ENCODE results near the gene TMEM181.

Gene TMEM181

DNA sequence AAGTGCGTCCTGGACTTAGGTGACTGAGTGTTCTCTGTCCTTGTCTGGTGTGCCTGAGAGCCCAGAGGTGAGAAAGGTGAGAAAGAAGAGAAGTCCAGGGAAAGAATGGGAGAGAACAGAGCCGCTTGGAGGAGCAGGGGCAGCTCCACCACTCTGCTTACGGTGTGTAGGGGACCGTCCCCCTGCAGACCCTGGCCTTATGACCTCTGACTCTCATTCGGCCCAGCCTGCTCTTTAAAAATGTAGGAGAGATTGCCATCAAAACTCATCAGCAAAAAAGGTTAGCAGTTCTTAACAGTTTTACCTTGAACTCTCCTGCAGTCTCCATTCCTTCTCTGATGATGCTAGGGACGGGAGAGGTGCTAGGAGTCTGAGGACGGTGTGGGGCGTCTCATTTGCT lies 2.0 kb downstream of the TMEM181 start:
- DNase-seq (ENCODE audit: low read depth in 1 of 2, low spot score in 1 of 2): no peak

DNA sequence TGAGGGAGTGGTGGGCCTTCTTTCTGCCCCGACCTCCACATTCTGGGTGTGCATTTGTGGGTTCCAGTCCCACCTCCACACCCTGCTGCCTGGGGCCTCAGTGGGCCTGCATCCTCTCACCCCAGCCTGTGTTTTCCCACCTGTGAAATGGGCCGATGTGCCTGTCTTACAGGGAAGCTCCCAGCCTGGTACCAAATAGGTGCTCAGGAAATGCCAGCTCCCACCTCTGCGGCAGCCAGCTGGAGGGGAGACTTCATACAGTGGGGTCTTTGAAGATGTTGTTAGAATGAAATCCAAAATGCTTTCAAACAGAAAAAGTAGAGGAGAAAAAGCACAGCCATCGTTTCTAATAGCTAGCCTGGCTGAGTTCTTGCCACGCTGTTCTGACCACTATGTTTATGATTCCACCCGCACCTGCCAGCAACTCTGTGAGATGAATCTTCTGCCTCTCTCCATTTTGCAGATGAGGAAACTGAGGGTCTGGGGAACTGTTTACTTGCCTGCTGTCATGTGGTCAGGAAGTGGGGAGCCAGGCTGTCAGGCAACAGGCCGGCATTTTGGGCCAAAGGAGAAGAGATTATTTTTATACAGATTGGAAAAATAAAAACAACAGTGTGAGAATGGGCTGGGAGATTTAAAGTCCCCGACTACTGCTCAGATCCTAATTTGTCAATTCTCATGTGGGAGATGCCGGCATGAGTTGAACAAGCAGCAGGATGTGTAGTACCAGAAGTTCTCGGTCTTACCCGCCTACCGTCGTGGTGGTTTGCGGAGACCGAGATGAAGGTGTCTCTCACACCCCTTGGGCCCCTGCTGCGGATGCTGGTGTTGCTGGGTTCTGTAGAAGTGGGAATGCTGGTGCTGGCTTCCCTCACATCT lies 4.6 kb downstream of the TMEM181 start:
- no peak for DNase-seq (ENCODE audit: low read depth in 1 of 2, low spot score in 1 of 2)

DNA sequence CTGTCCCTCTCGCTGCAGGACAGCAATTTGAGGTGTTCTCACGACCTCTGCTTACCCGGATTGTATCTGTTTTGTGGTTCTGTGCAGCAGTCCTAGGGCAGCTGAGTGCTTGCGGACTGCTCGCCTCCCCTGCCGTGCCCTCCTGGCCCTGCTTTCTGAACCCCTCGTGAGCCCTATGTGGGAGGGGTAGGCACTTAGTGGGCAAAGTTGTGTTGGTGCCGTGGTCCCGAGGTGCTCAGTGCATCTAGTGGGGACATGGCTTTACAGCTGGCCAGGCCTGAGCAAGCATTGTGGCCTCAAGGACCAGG lies 5.2 kb downstream of the TMEM181 start:
- DNase-seq (ENCODE audit: low read depth in 1 of 2, low spot score in 1 of 2): no peak

DNA sequence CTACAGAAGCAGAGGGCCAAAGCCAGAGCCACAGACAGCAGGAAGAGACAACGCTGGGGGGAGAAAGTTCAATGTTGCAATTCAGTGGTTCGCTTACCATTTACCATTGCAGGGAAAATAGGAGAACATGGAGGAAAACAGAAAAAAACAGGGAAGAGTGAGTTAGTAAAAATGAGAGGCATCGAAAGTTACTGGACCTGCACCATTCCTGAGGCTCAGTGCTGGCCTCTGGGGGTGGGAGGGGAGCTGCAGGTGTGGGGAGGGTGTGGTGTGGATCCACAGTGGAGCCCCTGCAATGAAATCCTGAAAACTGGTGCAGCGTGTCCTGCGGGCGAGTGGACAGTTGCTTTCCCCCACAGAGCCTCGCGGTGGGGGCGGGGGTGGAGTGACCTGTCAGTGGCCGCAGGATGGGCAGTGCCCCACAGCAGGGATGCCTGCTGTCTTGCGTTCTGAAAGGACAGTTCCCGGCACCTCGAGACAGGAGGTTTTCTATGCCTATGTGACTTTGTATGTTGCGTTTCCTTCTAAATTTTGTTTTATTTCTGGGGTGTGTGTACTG lies 5.7 kb downstream of the TMEM181 start:
- no peak for DNase-seq (ENCODE audit: low read depth in 1 of 2, low spot score in 1 of 2)

DNA sequence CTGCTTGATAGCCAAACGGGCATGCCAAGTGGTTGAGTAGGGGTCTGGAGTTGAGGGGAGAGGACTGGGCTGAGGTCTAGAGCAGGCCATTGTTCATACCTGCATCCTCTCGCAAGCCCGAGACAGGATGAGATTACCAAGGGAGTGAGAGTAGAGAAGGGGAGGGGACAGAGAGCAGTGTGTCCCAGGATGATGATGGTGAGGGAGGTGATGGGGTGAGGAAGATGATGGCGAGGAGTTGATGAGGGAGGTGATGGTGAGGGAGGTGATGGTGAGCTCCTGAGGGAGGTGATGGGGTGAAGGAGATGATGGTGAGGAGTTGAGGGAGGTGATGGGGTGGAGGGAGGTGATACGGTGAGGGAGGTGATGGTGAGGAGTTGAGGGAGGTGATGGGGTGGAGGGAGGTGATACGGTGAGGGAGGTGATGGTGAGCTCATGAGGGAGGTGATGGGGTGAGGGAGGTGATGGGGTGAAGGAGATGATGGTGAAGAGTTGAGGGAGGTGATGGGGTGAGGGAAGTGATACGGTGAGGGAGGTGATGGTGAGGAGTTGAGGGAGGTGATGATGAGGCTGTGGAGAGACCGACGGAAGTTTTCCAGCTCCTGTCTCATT lies 6.4 kb downstream of the TMEM181 start:
- no peak for DNase-seq (ENCODE audit: low read depth in 1 of 2, low spot score in 1 of 2)

DNA sequence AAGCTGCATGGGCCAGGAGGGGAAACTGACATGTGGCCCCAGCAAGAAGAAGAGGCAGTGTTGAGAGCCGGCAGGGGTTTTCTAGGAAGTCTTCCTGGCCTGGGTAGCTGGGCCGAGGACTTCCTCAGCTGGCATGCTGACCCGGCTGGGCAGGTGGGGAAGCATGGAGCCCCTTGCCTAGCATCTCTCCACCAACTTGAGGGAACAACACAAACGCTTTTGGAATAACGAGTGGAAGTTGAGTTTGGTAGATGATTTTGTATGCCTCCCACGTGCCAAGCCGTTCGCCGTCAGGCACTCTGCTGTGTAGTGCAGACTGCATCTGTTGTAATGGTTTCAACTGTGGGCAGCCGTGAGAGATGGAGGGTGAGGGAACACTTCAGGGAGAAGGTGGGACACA lies 7.3 kb downstream of the TMEM181 start:
- DNase-seq (ENCODE audit: low read depth in 1 of 2, low spot score in 1 of 2): no peak

DNA sequence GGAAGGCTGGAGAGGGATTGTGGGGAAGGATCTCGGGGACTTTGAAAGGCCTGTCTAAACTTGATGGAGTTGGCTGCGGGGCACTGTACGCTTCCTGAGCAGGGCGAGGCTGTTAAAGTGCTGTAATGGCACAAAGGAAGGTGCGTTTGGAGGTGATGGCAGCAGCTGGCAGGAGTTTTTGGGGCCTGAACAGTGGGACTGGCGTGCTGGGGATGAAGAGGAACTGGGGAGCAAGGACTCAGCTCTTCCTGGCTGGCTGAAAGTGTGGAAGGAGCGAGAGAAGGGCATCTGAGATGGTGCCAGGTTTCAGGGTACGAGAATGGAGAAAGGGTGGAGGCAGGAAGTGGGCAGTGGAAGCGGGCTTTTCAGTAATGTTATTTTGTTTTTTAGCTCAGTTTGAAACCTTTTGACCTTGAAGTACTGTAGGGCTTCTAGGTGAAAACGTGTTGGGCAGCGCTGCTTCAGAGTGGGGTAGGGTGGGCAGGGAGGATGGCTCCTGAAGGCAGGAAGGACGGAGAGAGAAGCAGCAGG lies 8.0 kb downstream of the TMEM181 start:
- no peak for DNase-seq (ENCODE audit: low read depth in 1 of 2, low spot score in 1 of 2)

DNA sequence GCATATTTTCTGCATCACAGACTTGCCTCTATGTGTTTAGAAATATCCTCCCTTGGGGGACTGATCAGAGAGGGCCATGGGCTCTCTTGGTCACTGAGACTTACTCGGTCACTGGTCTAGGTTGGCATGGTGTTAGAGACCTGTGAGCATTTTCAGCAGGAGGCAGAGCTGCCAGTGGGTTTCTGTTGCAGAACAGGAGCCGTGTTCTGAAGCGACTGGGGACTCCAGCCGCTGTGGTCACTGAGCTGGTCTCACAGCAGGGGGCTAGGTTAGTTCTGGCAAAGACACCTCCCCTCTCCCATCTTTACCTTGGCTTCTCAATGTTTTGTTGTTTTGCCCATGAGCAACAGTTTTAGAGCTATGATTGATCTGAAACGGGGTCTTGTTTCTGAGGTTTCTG lies 8.7 kb downstream of the TMEM181 start:
- DNase-seq (ENCODE audit: low read depth in 1 of 2, low spot score in 1 of 2): no peak

DNA sequence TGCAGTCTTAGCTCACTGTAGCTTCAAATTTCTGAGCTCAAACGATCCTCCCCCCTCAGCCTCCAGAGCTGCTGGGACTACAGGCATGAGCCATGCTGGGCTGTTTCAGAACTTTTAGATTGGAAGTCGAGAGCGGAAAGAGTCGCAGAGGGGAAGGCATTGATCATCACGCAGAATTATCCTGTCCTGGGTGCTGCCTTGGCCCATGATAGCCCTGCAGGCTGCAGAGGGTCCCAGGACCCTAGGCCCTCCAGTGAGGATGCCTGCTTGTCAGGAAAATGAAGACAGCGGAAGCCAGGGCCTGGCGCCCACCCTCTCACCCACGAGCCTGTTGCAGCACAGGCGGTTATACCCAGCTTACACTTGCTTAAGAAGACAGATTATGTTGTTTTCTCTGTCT lies 9.1 kb downstream of the TMEM181 start:
- DNase-seq (ENCODE audit: low read depth in 1 of 2, low spot score in 1 of 2): no peak

DNA sequence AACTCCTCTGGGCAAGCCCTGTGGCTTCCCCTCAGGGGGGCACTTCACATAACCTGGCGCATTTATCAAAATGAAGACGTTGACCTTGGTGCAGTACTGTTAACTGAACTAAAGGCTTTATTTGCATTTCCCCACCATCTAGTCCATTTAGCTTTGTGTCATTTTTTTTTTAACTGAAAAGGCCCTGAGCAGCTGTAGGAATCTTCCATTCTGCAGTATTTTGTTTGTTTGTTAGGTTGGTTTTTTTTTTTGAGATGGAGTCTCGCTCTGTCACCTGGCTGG lies 10.7 kb downstream of the TMEM181 start:
- DNase-seq (ENCODE audit: low read depth in 1 of 2, low spot score in 1 of 2): no peak

DNA sequence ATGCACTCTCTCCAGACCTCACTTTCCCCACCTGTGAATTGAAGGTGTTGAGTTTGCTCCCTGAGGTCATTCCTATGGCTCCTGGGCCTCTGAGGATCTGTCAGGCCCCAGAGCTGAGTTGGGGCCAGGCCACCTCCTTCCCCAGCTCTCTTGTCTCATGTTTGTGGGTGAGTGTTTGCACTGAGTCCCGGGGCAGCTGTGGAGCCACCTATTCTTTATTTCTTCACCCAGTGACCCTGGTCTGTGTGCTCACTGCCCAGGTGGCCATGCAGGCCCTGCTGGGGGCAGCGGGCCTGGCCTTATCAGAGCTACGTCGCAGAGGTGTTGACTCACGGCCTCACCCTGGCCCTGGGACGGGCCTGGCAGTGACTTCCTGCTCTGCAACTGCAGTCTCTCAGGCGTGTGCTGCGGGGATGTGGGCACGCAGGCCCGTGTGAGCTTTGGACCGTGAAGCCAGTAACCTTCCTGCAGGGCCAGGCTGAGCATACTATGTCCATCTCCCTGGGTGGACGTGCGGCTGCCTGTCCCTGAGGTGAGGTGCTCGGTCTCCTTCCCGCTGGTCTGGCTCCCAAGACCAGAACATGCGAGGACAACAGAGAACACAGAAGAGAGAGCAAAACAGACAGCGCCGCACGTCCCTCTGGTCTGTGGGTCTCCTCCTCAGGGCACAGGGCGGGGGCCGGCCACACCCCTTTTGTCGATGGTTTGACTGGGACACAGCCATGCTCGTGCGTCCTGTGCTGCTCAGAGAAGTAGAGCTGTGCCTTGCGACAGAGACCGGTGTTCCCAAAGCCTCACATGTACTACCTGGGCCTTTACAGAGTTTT lies 12.1 kb downstream of the TMEM181 start:
- no peak for DNase-seq (ENCODE audit: low read depth in 1 of 2, low spot score in 1 of 2)

DNA sequence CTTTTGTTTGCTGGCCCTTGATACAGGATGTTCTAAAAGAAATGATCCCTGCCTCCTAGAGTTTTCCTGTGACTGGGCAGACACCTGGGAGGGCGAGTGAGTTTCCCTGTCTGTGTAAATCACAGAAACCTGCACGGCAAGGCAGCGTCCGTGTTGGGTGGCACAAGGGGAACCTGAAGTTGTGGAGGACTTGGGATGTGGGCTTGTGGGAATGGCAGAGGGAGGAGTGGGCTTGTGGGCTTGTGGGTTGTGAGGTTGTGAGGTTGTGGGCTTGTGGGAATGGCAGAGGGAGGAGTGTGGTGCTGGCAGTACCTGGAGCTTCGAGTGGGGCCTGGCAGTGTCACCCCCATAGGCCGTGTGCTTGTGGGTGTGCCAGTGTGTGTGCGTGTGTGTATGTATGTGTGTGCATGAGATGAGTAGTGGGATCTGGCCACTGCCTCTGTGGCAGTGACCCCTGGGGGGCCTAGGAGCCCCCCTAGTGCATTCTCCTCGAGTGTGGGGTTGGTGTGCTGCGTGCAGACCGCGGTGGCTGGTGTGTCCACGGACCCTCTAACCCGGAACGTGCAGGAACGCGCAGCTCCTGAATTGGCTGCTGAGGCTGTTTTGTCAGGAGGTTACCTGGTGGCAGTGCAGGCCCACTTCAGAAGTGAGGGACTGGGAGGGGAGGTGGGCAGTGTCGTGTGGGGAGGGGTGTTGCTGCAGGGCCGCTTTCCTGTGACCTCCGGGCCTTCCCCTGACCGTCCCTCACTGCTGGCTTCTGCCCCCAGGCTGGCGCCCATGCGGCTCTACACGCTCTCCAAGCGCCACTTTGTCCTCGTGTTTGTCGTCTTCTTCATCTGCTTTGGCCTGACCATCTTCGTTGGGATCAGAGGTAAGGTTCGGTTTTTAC lies 13.0 kb downstream of the TMEM181 start:
- DNase-seq (ENCODE audit: low read depth in 1 of 2, low spot score in 1 of 2): no peak

DNA sequence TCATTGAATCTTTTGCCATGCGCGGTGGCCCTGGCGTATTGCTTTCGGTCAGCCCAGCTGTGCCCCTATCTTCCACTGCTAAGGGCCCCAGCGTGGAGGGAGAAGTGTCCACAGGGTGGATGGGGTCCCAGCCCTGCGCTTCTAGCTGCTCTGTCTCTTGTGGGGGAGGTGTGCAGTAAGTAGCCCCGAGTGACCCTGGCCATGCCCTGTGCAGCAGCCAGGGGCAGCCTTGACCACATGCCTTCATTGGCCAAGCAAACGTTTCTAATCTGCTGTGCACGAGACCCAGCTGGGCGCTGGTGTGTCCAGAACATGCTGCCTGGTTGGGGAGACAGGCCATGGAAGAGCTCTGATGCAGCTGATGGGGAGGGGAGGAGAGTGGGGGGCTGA lies 13.6 kb downstream of the TMEM181 start:
- no peak for DNase-seq (ENCODE audit: low read depth in 1 of 2, low spot score in 1 of 2)

DNA sequence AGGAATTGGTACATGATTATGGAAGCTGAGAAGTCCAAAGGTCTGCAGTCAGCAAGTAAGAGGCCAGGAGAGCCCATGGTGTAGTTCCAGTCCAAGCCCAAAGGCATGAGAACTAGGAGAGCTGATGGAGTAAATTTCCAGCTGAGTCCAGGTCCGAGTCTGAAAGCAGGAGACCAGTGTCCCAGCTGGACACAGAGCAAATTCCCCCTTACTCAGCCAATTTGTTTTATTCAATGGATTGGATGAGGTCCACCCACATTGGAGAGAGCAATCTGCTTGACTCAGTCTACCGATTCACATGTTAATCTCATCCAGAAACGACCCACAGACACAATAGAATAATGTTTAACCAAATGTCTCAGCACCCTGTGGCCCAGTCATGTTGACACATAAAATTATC lies 14.9 kb downstream of the TMEM181 start:
- DNase-seq (ENCODE audit: low read depth in 1 of 2, low spot score in 1 of 2): no peak

DNA sequence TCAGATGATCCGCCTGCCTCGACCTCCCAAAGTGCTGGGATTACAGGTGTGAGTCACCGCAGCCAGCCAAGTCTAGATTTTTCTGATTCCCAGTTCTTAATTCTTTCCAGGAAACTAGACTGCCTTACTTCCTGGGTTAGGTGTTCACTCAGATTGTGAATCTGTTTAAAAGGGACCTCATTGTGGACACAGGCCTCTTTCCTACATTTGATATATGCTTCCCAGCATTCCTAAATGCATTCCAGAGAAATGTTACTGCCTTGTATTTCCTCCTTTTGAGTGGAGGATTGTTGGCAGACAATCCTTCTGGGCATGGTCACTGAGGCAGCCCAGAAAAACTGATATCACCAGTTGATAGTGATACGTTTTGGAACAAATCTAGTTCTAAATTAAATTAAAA lies 15.7 kb downstream of the TMEM181 start:
- DNase-seq (ENCODE audit: low read depth in 1 of 2, low spot score in 1 of 2): no peak

DNA sequence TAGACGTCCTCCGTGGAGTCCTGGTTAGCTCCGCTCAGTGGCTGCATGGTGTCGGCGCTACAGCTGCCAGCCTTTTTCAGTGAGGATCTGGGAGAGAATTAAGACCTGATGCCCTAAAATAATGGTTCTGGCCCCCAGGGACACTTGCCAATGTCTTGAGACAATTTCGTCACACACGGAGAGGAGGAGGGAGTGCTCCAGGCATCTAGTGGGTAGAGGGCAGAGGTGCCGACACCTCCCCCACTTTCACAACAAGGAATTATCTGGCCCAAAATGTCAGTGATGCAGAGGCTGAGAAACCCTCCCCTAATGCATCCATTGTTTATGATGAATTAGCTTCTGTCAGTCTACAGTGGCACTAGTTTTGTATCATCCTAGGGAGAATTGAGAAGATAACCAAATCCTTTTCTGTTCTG lies 24.4 kb downstream of the TMEM181 start:
- DNase-seq (ENCODE audit: low read depth in 1 of 2, low spot score in 1 of 2): no peak

DNA sequence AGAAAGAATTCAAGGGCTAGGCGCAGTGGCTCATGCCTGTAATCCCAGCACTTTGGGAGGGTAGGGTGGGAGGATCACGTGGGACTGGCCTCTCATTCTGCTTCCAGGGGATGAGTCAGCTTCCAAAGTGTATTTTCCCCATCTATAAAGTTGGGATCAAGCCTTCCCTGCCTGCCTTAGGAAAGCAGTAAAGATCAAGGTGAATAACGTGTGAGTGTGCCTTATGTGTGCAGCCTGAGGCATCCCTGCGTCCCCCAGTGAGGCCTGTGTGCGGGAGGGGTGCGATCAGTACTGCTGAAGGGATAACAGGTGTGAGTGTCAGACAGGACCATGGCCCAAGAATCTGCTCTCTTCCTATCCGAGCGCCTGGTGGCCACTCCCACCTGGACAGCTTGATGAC lies 26.8 kb downstream of the TMEM181 start:
- no peak for DNase-seq (ENCODE audit: low read depth in 1 of 2, low spot score in 1 of 2)

DNA sequence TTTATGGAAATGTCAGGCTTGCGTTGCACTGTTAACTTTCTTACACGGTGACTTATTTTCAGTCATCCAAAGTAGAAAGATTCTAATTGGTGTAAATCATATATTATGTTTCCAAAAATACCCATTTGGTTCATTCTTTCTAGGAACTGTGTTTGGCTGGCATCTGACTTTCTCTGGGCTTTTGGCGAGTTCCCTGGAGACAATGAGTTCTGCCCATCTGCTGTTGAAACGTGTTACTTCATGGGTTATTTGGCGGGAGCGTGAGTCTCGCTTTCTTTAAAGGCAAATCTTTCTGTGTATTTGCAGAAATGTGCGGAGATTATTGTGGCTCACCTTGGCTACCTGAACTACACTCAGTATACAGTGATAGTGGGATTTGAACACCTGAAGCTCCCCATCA lies 29.5 kb downstream of the TMEM181 start:
- no peak for DNase-seq (ENCODE audit: low read depth in 1 of 2, low spot score in 1 of 2)

DNA sequence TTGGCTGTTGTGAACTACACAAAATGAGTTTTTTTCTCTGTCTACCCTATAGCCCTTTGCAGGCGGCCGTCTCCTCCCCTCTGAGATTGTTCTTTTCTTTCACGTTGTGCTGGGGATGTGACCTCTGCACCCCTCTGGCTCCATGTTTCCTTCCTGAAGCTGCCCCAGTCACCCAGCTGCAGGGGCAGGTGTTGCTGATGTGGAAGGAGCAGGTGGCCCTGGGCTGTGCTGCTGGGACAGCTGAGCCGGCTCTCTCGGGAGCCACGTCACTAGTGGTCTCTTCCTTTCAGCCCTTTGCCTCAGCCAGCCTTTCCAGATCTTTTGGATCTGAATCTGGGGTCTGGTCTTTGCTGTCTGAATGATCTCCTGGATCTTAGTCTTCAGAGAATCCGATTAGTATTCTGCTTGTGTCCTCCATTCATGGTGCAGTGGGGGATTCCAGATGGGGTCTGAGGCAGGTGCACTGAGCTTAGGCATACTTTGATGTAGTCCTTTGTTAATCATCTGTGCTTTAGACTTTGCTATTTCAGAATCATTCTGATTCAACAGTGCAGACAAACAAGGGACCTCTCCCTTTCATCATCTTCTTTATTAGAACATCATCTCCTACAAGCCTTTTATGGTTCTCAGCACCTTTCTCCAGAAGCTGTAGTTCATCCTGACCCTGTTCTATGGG lies 31.4 kb downstream of the TMEM181 start:
- no peak for DNase-seq (ENCODE audit: low read depth in 1 of 2, low spot score in 1 of 2)

DNA sequence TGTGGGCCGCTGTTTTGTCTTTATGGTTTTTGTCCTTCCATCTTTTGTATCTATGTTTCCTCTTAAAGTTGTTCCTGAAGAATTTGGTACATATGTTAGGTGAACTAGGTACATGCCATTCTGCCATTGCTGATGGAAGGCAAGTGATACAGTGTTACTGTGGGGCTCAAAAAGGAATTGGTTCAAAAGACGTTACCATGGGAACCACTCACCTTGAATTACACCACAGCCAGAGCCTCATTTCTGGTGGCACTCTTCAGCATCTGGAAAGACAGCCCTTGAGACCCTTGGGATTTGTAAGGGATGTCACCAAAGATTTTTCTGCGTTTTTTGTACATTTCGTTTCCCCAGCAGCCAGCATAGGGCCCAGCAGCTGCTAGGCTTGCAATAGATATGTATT lies 31.9 kb downstream of the TMEM181 start:
- DNase-seq (ENCODE audit: low read depth in 1 of 2, low spot score in 1 of 2): no peak

All from stimulated activated CD4-positive, alpha-beta T cell treated with anti-CD3 and anti-CD28 coated beads, Interleukin-15, amount 100 ng/mL, for 1 hour (primary cell).